HEK293 (cell line): ENCODE data around the gene GPATCH4.
A peak's percentile ranks its signal among the peaks of the same experiment; 100 is the strongest.
"Not testable (repeated sequence)": the region's sequence is repeated elsewhere in the genome, so short reads cannot be mapped to it uniquely, and the experiment has no call there.

ENCODE experiments used
- CTCF ChIA-PET: fragments of 350-600 bp; formaldehyde crosslinking; extraction: SDS; loops from one replicate; lab custom pipeline; 2021; ENCODE audit warnings: antibody characterized with exemption; lab: Yijun Ruan, JAX
- POLR2A ChIA-PET: fragments of 300-600 bp; formaldehyde crosslinking; extraction: SDS; loops from one replicate; lab custom pipeline; 2020; ENCODE audit warnings: antibody characterized with exemption, inconsistent platforms; lab: Yijun Ruan, JAX
- H3K27ac ChIP-seq: fragments of 200-500 bp; sonication (Bioruptor generic); 2 replicates; pipeline ENCODE4 v1.5.1; 2014; ENCODE audit warnings: low read depth, low read length, control low read depth, inconsistent platforms; ENCODE audit errors: extremely low read depth
- H3K36me3 ChIP-seq, 2 experiments: fragments of 200-500 bp in 1 of 2; sonication (Bioruptor generic) in 1 of 2; 1 replicate in 1 of 2; 2 replicates in 1 of 2; pipeline ENCODE4 v1.5.1; 2014 to 2017; ENCODE audit warnings: inconsistent platforms in 2 of 2, low read length in 2 of 2; ENCODE audit not compliant: control insufficient read depth in 2 of 2, insufficient read depth in 1 of 2
- H3K4me1 ChIP-seq: fragments of 200-500 bp; sonication (Bioruptor generic); 2 replicates; pipeline ENCODE4 v1.5.1; 2014; ENCODE audit warnings: mild to moderate bottlenecking, low read length, inconsistent platforms; ENCODE audit not compliant: control insufficient read depth, insufficient read depth
- H3K4me3 ChIP-seq: 2 replicates; pipeline ENCODE4 v1.5.1; 2011; ENCODE audit warnings: low read depth, mild to moderate bottlenecking, control low read depth, low read length, moderate library complexity
- H3K9me3 ChIP-seq: fragments of 200-500 bp; sonication (Bioruptor generic); 2 replicates; pipeline ENCODE4 v1.5.1; 2014; ENCODE audit warnings: low read depth, low read length, inconsistent platforms; ENCODE audit not compliant: control insufficient read depth, insufficient read depth
- BCL11A ChIP-seq: fragments of 450-650 bp; formaldehyde crosslinking; IDR thresholded peaks from 2 replicates; pipeline ENCODE4 v1.5.1; 2016; ENCODE audit warnings: low read depth, missing biosample characterization, missing genetic modification characterization
- PRDM10 ChIP-seq: fragments of 450-650 bp; formaldehyde crosslinking; IDR thresholded peaks from 2 replicates; pipeline ENCODE4 v1.5.1; 2016; ENCODE audit warnings: missing biosample characterization, missing genetic modification characterization
- YY2 ChIP-seq: fragments of 450-650 bp; formaldehyde crosslinking; IDR thresholded peaks from 2 replicates; pipeline ENCODE4 v1.5.1; 2016; ENCODE audit warnings: missing biosample characterization, missing genetic modification characterization
- ZBTB6 ChIP-seq: fragments of 450-650 bp; formaldehyde crosslinking; IDR thresholded peaks from 2 replicates; pipeline ENCODE4 v1.5.1; 2017; ENCODE audit warnings: missing biosample characterization, missing genetic modification characterization
- ZEB2 ChIP-seq: fragments of 450-650 bp; formaldehyde crosslinking; IDR thresholded peaks from 2 replicates; pipeline ENCODE4 v1.5.1; 2016; ENCODE audit warnings: missing biosample characterization, missing genetic modification characterization
- ZFHX2 ChIP-seq: fragments of 450-650 bp; formaldehyde crosslinking; conservative IDR thresholded peaks from 2 replicates; pipeline ENCODE4 v1.5.1; 2016; ENCODE audit warnings: missing biosample characterization, missing genetic modification characterization
- ZNF114 ChIP-seq: fragments of 450-650 bp; formaldehyde crosslinking; IDR thresholded peaks from 2 replicates; pipeline ENCODE4 v1.5.0; 2017; ENCODE audit warnings: missing biosample characterization, missing genetic modification characterization
- ZNF146 ChIP-seq: fragments of 450-650 bp; formaldehyde crosslinking; IDR thresholded peaks from 2 replicates; pipeline ENCODE4 v1.5.1; 2016; ENCODE audit warnings: missing biosample characterization, missing genetic modification characterization
- ZNF169 ChIP-seq: fragments of 450-650 bp; formaldehyde crosslinking; IDR thresholded peaks from 2 replicates; pipeline ENCODE4 v1.5.1; 2016; ENCODE audit warnings: missing biosample characterization, missing genetic modification characterization
- ZNF433 ChIP-seq: fragments of 450-650 bp; formaldehyde crosslinking; IDR thresholded peaks from 2 replicates; pipeline ENCODE4 v1.5.1; 2016; ENCODE audit warnings: missing biosample characterization, missing genetic modification characterization, low read depth
- ZNF514 ChIP-seq: fragments of 450-650 bp; formaldehyde crosslinking; IDR thresholded peaks from 2 replicates; pipeline ENCODE4 v1.5.1; 2016; ENCODE audit warnings: missing biosample characterization, missing genetic modification characterization
- ZNF518A ChIP-seq: fragments of 450-650 bp; formaldehyde crosslinking; conservative IDR thresholded peaks from 2 replicates; pipeline ENCODE4 v1.5.1; 2016; ENCODE audit warnings: low read depth, missing biosample characterization, missing genetic modification characterization
- ZNF529 ChIP-seq: fragments of 450-650 bp; formaldehyde crosslinking; IDR thresholded peaks from 2 replicates; pipeline ENCODE4 v1.5.1; 2017; ENCODE audit warnings: missing genetic modification characterization, missing biosample characterization; ENCODE audit not compliant: insufficient replicate concordance
- ZNF580 ChIP-seq: fragments of 450-650 bp; formaldehyde crosslinking; IDR thresholded peaks from 2 replicates; pipeline ENCODE4 v1.5.1; 2016; ENCODE audit warnings: missing biosample characterization, missing genetic modification characterization
- ZNF843 ChIP-seq: fragments of 450-650 bp; formaldehyde crosslinking; IDR thresholded peaks from 2 replicates; pipeline ENCODE4 v1.5.1; 2016; ENCODE audit warnings: missing biosample characterization, missing genetic modification characterization
- ZXDB ChIP-seq: fragments of 450-650 bp; formaldehyde crosslinking; IDR thresholded peaks from 2 replicates; pipeline ENCODE4 v1.5.1; 2016; ENCODE audit warnings: missing biosample characterization, missing genetic modification characterization

GPATCH4 gene

GRCh38 chr1:156616463-156616862 is 15.2 kb upstream of the GPATCH4 start (continued):
- peak; percentile 30; the same call in 1 of the 2 replicates for TF ChIP-seq PRDM10 (tag by site-specific recombination)
- TF ChIP-seq, all 188 proteins: peak for 29

- H3K4me1 ChIP-seq: peaks cover 5% of the 10 kb centered on the region
- ChIA-PET POLR2A (interaction anchor here (0.8 kb wide), 2 partner anchors 8 to 29 kb away, joined by 3 to 4 read pairs; no protein-coding TSS in a partner anchor), CTCF (interaction anchor here (0.6 to 8.1 kb wide), 4 partner anchors 10 to 72 kb away, joined by 3 to 95 read pairs (median 7); no protein-coding TSS in a partner anchor)
- 0 out of 2 replicates have a peak overlapping the region, but pooled peaks have one; percentile 0 for H3K27ac ChIP-seq
- no peaks in the 10 kb centered on the region for H3K36me3 ChIP-seq
- TF ChIP-seq BCL11A (tag by site-specific recombination): no peak
- TF ChIP-seq ZFHX2 (tag by site-specific recombination): 0 out of 2 replicates have a peak, but pooled peaks have one; percentile 0
- TF ChIP-seq, all 188 proteins: peak for 1
- Histone ChIP-seq H3K4me3 (no peak overlapping the region), H3K9me3 (no peaks in the 10 kb centered on the region)
Observed at GRCh38 chr1:156615946-156616345, 14.7 kb upstream of the GPATCH4 start.

- TF ChIP-seq ZNF433 (no peak), ZNF169 (tag by site-specific recombination) (no peak), ZNF114 (no peak), ZNF843 (tag by site-specific recombination) (no peak)
- POLR2A ChIA-PET: no interaction called here
- Histone ChIP-seq H3K27ac (no peak overlapping the region), H3K36me3 (no peaks in the 10 kb centered on the region), H3K4me1 (peaks cover 5% of the 10 kb centered on the region; the same call in 1 of the 2 replicates), H3K9me3 (no peaks in the 10 kb centered on the region), H3K4me3 (no peak overlapping the region)
- CTCF ChIA-PET: interaction anchor here (0.6 to 8.1 kb wide), 14 partner anchors 8 to 1442 kb away, joined by 3 to 95 read pairs (median 3); partner anchors contain the start of gene NAXE
Observed at GRCh38 chr1:156612666-156613065, 11.4 kb upstream of the GPATCH4 start.

GRCh38 chr1:156610072-156610471 is 8.8 kb upstream of the GPATCH4 start:
- H3K4me1 ChIP-seq, H3K36me3 ChIP-seq, H3K4me3 ChIP-seq, H3K27ac ChIP-seq, POLR2A ChIA-PET, H3K9me3 ChIP-seq: not testable (repeated sequence)
- peak; percentile 97 for TF ChIP-seq ZNF146 (tag by site-specific recombination)
- CTCF ChIA-PET: interaction anchor here (0.6 to 0.8 kb wide), 2 partner anchors 10 to 24 kb away, joined by 3 read pairs; no protein-coding TSS in a partner anchor

GRCh38 chr1:156608981-156609380 is 7.7 kb upstream of the GPATCH4 start:
- Histone ChIP-seq H3K4me3 (no peak overlapping the region), H3K4me1 (no peaks in the 10 kb centered on the region), H3K27ac (no peak overlapping the region), H3K9me3 (no peaks in the 10 kb centered on the region), H3K36me3 (no peaks in the 10 kb centered on the region)
- ChIA-PET CTCF (interaction anchor here (0.6 to 1.8 kb wide), 29 partner anchors 8 to 1146 kb away, joined by 3 to 18 read pairs (median 5); partner anchors contain the start of genes GPATCH4, HAPLN2 and TTC24), POLR2A (no interaction called here)
- TF ChIP-seq ZEB2 (no peak), ZNF514 (no peak), ZXDB (no peak), YY2 (tag by site-specific recombination) (no peak), ZNF518A (tag by site-specific recombination) (no peak), ZBTB6 (tag by site-specific recombination) (no peak), ZNF529 (tag by site-specific recombination) (no peak), ZNF580 (tag by site-specific recombination) (no peak)
